ENCODE data around the gene ARHGEF7. TPM values are rescaled to one million over a fixed set of nuclear protein-coding genes. Genes with fewer than 3 reads are reported as not detected.

Gene ARHGEF7
- total and polyA plus RNA-seq, 2 experiments from 2014 or later = 30.1 to 46.8 TPM

DNA sequence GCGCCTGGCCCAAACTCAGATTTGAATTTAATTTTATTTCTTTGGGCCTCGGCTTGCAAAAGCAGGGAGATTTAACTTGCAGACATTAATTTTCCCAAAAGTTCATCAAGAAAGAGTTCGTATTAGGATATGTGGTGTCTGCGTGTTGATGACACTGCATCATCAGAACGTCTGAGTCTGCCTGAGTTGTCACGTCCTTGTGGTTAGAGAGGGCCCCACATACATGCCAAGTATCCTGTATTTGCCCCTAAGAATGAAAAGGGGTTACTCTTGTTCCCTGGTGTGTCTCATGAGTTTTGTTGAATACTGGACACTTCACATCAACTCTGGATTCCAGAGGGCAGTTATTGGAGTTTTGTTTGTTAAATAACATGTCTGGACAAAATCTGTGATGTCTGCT, 199.7 kb downstream of the ARHGEF7 start:
- no peaks in the 10 kb centered on the region for H3K27me3 ChIP-seq
- H3K79me2 ChIP-seq = no peaks in the 10 kb centered on the region
- H4K20me1 ChIP-seq (ENCODE audit: insufficient read depth, poor library complexity, severe bottlenecking) = no peaks in the 10 kb centered on the region
- H3K4me2 ChIP-seq = no peak overlapping the region
- no peaks in the 10 kb centered on the region for H3K9me2 ChIP-seq (replicated peaks; ENCODE audit: insufficient read depth)
- H3K4me1 ChIP-seq (ENCODE audit: insufficient read depth) = peaks cover 3% of the 10 kb centered on the region
- H2AFZ ChIP-seq = no peak overlapping the region
- DNase-seq (ENCODE audit: low spot score) = no peak
- H3K36me3 ChIP-seq (replicated peaks; ENCODE audit: insufficient read depth, low read depth) = no peaks in the 10 kb centered on the region
- no peaks in the 10 kb centered on the region for H3K9me3 ChIP-seq (ENCODE audit: low read depth)
- TF ChIP-seq EZH2 (IDR thresholded peaks at IDR 0.05; ENCODE audit: borderline replicate concordance) (no peak), EZH2phosphoT487 (IDR thresholded peaks at IDR 0.05; ENCODE audit: low read depth, severe bottlenecking, unreplicated experiment) (no peak)
- TF ChIP-seq, protein P1, sequence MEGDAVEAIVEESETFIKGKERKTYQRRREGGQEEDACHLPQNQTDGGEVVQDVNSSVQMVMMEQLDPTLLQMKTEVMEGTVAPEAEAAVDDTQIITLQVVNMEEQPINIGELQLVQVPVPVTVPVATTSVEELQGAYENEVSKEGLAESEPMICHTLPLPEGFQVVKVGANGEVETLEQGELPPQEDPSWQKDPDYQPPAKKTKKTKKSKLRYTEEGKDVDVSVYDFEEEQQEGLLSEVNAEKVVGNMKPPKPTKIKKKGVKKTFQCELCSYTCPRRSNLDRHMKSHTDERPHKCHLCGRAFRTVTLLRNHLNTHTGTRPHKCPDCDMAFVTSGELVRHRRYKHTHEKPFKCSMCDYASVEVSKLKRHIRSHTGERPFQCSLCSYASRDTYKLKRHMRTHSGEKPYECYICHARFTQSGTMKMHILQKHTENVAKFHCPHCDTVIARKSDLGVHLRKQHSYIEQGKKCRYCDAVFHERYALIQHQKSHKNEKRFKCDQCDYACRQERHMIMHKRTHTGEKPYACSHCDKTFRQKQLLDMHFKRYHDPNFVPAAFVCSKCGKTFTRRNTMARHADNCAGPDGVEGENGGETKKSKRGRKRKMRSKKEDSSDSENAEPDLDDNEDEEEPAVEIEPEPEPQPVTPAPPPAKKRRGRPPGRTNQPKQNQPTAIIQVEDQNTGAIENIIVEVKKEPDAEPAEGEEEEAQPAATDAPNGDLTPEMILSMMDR (IDR thresholded peaks at IDR 0.05; ENCODE audit: poor library complexity) = no peak
- H3K27ac ChIP-seq = no peak overlapping the region
- WGBS (ENCODE audit: low lambda C conversion rate, missing lambda C conversion rate) = 85% methylated on average over 6 of the region's 6 CpGs
- H3K4me3 ChIP-seq = no peak overlapping the region

DNA sequence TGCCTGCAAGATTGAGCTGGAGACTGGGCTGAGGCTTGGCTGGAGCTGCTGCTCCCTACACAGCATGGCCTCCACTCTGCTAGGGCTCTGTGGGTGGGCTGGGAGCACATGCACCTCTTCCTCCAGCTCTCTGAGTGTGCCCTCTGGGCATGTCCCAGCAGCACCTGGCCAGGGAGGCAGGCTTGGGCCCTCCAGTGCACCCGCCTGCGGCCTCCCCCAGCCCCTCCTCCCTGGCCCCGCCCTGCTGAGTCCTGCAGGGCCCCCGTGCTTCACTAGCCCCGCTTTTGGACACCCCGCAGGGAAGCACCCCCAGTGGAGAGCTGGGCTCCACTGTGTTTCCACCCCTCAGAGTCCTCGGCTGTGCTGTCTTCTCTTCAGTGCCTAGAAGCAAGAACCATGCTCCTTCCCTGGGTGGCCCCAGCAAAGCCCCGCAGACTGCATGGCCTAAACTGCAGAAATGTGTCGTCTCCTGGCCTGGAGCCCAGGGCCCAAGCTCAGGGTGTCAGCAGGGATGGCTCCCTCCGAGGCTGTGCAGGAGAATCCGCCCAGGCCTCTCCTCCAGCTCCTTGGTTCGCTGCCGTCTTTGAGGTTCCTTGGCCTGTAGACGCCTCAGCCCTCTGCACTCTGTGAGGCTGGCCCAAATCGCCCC, 200.4 kb downstream of the ARHGEF7 start:
- Histone ChIP-seq H3K9me3 (ENCODE audit: low read depth) (no peaks in the 10 kb centered on the region), H3K27me3 (no peaks in the 10 kb centered on the region), H3K9me2 (replicated peaks; ENCODE audit: insufficient read depth) (no peaks in the 10 kb centered on the region), H2AFZ (no peak overlapping the region), H3K27ac (no peak overlapping the region), H3K4me3 (no peak overlapping the region), H3K36me3 (replicated peaks; ENCODE audit: insufficient read depth, low read depth) (no peaks in the 10 kb centered on the region), H3K4me2 (no peak overlapping the region), H3K4me1 (ENCODE audit: insufficient read depth) (peaks cover 3% of the 10 kb centered on the region), H4K20me1 (ENCODE audit: insufficient read depth, poor library complexity, severe bottlenecking) (no peaks in the 10 kb centered on the region), H3K79me2 (no peaks in the 10 kb centered on the region)
- WGBS (ENCODE audit: low lambda C conversion rate, missing lambda C conversion rate) = 85% methylated on average over 13 of the region's 15 CpGs
- DNase-seq (ENCODE audit: low spot score) = no peak
- TF ChIP-seq, protein P1 (IDR thresholded peaks at IDR 0.05; ENCODE audit: poor library complexity) = no peak
- TF ChIP-seq EZH2 (IDR thresholded peaks at IDR 0.05; ENCODE audit: borderline replicate concordance) (no peak), EZH2phosphoT487 (IDR thresholded peaks at IDR 0.05; ENCODE audit: low read depth, severe bottlenecking, unreplicated experiment) (no peak)

DNA sequence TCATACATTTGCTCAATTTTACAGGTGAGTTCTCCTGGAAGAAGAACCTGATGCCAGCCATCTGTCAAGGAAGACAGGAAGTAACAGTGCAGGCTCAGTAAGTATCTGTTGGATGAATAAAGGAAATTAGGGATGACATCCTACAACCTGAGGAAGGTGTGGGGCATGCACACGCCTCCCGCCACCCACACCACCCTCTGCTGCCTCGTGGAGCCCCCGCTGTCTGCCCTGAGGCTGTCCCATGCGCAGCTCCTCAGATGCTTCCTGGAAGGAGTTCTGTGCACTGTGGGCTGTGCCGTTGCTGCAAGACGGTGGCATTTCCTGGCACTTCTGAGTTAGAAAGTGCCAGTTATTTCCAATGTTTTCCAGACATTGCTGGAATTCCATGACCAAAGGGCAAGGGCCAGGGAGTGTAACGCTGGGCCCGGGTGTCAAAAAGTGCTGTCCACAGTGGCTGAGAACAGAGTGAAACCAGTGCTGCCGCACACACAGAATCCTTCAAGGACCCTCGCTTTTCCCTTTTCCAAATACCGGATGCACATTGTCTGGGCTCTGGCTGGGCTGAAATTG, 201.1 kb downstream of the ARHGEF7 start:
- Histone ChIP-seq H3K4me3 (no peak overlapping the region), H3K9me3 (ENCODE audit: low read depth) (no peaks in the 10 kb centered on the region), H3K79me2 (no peaks in the 10 kb centered on the region), H3K27ac (no peak overlapping the region), H3K4me2 (no peak overlapping the region), H3K36me3 (replicated peaks; ENCODE audit: insufficient read depth, low read depth) (no peaks in the 10 kb centered on the region), H2AFZ (no peak overlapping the region), H3K9me2 (replicated peaks; ENCODE audit: insufficient read depth) (no peaks in the 10 kb centered on the region), H3K4me1 (ENCODE audit: insufficient read depth) (peaks cover 3% of the 10 kb centered on the region), H3K27me3 (no peaks in the 10 kb centered on the region), H4K20me1 (ENCODE audit: insufficient read depth, poor library complexity, severe bottlenecking) (no peaks in the 10 kb centered on the region)
- no peak for DNase-seq (ENCODE audit: low spot score)
- WGBS (ENCODE audit: low lambda C conversion rate, missing lambda C conversion rate) = 82% methylated on average over 12 of the region's 12 CpGs
- no peak for TF ChIP-seq EZH2phosphoT487 (IDR thresholded peaks at IDR 0.05; ENCODE audit: low read depth, severe bottlenecking, unreplicated experiment)
- TF ChIP-seq EZH2 (IDR thresholded peaks at IDR 0.05; ENCODE audit: borderline replicate concordance) = no peak
- TF ChIP-seq, protein P1 (IDR thresholded peaks at IDR 0.05; ENCODE audit: poor library complexity) = no peak
